GM23338 (cell line): ENCODE measurements around the gene PLEK.

ENCODE experiments used
- EZH2 ChIP-seq: fragments of 200-600 bp; sonication (generic); IDR thresholded peaks from one replicate; pipeline ENCODE4 v1.8.0; 2017; ENCODE audit warnings: antibody characterized with exemption, mild to moderate bottlenecking, low read depth; ENCODE audit not compliant: unreplicated experiment
- JUNB ChIP-seq: IDR thresholded peaks from one replicate; pipeline ENCODE4 v1.6.1; 2016; ENCODE audit warnings: antibody characterized with exemption; ENCODE audit not compliant: unreplicated experiment
- POLR2AphosphoS5 ChIP-seq: IDR thresholded peaks from 2 replicates; pipeline ENCODE4 v1.6.1; 2016; ENCODE audit warnings: antibody characterized with exemption, low read depth
- STAT1 ChIP-seq: IDR thresholded peaks from one replicate; pipeline ENCODE4 v1.6.1; 2016; ENCODE audit warnings: antibody characterized with exemption; ENCODE audit not compliant: unreplicated experiment
- TF ChIP-seq, protein P1 (sequence below), 2 experiments: fragments of 200-600 bp in 1 of 2; sonication (generic) in 1 of 2; conservative IDR thresholded peaks; 2 replicates each; pipeline versions ENCODE4 v1.5.1 to v1.6.1; 2016 to 2017; ENCODE audit warnings: antibody characterized with exemption in 2 of 2, low read depth in 2 of 2, mild to moderate bottlenecking in 2 of 2, moderate library complexity in 1 of 2
- TF ChIP-seq, protein P2 (sequence below): IDR thresholded peaks from one replicate; pipeline ENCODE4 v1.6.1; 2018; ENCODE audit warnings: antibody characterized with exemption; ENCODE audit not compliant: unreplicated experiment

DNA sequence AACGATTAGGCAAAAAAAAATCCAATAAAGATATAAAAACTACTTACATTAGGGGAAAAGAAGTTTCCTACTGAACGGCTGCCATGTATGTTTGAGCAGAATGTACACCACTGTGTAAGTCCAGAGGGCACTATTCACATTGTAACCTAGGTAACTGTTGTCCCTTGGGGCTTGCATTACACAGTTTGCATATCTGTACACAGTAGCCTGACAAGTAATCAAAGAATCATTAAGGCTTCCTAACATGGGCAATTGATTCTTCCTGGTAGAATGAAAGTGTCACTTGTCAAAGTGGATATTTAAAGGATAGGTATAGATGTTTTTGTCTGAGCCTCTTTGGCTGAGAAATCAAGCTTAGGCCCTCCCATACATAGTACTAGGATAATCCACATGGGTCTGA, 39.1 kb downstream of the PLEK start:
- TF ChIP-seq, protein P1, sequence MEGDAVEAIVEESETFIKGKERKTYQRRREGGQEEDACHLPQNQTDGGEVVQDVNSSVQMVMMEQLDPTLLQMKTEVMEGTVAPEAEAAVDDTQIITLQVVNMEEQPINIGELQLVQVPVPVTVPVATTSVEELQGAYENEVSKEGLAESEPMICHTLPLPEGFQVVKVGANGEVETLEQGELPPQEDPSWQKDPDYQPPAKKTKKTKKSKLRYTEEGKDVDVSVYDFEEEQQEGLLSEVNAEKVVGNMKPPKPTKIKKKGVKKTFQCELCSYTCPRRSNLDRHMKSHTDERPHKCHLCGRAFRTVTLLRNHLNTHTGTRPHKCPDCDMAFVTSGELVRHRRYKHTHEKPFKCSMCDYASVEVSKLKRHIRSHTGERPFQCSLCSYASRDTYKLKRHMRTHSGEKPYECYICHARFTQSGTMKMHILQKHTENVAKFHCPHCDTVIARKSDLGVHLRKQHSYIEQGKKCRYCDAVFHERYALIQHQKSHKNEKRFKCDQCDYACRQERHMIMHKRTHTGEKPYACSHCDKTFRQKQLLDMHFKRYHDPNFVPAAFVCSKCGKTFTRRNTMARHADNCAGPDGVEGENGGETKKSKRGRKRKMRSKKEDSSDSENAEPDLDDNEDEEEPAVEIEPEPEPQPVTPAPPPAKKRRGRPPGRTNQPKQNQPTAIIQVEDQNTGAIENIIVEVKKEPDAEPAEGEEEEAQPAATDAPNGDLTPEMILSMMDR (conservative IDR thresholded peaks at IDR 0.05; ENCODE audit: low read depth in 2 of 2), result no peak
- TF ChIP-seq STAT1 (no peak), JUNB (no peak), EZH2 (no peak), POLR2AphosphoS5 (no peak)
- TF ChIP-seq, protein P2, sequence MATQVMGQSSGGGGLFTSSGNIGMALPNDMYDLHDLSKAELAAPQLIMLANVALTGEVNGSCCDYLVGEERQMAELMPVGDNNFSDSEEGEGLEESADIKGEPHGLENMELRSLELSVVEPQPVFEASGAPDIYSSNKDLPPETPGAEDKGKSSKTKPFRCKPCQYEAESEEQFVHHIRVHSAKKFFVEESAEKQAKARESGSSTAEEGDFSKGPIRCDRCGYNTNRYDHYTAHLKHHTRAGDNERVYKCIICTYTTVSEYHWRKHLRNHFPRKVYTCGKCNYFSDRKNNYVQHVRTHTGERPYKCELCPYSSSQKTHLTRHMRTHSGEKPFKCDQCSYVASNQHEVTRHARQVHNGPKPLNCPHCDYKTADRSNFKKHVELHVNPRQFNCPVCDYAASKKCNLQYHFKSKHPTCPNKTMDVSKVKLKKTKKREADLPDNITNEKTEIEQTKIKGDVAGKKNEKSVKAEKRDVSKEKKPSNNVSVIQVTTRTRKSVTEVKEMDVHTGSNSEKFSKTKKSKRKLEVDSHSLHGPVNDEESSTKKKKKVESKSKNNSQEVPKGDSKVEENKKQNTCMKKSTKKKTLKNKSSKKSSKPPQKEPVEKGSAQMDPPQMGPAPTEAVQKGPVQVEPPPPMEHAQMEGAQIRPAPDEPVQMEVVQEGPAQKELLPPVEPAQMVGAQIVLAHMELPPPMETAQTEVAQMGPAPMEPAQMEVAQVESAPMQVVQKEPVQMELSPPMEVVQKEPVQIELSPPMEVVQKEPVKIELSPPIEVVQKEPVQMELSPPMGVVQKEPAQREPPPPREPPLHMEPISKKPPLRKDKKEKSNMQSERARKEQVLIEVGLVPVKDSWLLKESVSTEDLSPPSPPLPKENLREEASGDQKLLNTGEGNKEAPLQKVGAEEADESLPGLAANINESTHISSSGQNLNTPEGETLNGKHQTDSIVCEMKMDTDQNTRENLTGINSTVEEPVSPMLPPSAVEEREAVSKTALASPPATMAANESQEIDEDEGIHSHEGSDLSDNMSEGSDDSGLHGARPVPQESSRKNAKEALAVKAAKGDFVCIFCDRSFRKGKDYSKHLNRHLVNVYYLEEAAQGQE, result no peak
